Right lobe of liver (tissue), 4 donors: ENCODE measurements around the gene CLEC16A.

Experiments
- POLR2A ChIP-seq: fragments of 450-650 bp; IDR thresholded peaks from one replicate; pipeline ENCODE4 v1.6.1; 2017; ENCODE audit warnings: antibody characterized with exemption, mild to moderate bottlenecking
- TF ChIP-seq, protein P1 (sequence below), 4 donors: fragments of 200-600 bp in 3 of 4; fragments of 450-650 bp in 1 of 4; IDR thresholded peaks; one replicate each; pipeline versions ENCODE4 v1.5.1 to v1.8.0; 2016 to 2022; ENCODE audit warnings: antibody characterized with exemption in 4 of 4, mild to moderate bottlenecking in 2 of 4
- donor health status: DM: no; HTN: no; CAD: no.
- donor health status: DM: no; HTN: no; CAD: no.
- donor health status: DM: no; HTN: yes; CAD: no.

DNA sequence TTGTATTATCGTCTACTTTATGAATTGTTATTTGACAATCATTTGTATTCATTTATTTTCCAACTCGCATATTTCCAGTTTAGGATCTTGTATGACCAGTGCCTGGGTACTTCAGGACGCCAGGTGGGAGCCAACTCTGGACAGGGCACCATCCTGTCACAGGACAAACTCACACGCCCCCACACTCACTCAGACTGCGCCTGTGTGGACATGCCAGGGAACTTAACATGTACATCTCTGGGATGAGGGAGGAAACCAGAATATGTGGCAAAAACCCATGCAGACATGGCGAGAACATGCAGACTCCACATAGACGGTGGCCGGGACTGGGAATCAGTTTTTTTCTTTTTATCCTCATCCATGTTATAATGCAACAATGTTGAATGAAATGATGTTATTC, 68.5 kb downstream of the CLEC16A start:
- TF ChIP-seq, protein P1, sequence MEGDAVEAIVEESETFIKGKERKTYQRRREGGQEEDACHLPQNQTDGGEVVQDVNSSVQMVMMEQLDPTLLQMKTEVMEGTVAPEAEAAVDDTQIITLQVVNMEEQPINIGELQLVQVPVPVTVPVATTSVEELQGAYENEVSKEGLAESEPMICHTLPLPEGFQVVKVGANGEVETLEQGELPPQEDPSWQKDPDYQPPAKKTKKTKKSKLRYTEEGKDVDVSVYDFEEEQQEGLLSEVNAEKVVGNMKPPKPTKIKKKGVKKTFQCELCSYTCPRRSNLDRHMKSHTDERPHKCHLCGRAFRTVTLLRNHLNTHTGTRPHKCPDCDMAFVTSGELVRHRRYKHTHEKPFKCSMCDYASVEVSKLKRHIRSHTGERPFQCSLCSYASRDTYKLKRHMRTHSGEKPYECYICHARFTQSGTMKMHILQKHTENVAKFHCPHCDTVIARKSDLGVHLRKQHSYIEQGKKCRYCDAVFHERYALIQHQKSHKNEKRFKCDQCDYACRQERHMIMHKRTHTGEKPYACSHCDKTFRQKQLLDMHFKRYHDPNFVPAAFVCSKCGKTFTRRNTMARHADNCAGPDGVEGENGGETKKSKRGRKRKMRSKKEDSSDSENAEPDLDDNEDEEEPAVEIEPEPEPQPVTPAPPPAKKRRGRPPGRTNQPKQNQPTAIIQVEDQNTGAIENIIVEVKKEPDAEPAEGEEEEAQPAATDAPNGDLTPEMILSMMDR (IDR thresholded peaks at IDR 0.05) = no peak
- no peak for TF ChIP-seq POLR2A
